Activated CD8-positive, alpha-beta memory T cell treated with anti-CD3 and anti-CD28 coated beads, Interleukin-2, amount 50 U/mL, for 1 hour (primary cell): ENCODE results near the gene POFUT2.

ENCODE experiments used
- DNase-seq: peaks from one replicate; pipeline ENCODE4 v3.0.0-alpha.2; 2020; ENCODE audit errors: extremely low read depth

The POFUT2 gene

DNA sequence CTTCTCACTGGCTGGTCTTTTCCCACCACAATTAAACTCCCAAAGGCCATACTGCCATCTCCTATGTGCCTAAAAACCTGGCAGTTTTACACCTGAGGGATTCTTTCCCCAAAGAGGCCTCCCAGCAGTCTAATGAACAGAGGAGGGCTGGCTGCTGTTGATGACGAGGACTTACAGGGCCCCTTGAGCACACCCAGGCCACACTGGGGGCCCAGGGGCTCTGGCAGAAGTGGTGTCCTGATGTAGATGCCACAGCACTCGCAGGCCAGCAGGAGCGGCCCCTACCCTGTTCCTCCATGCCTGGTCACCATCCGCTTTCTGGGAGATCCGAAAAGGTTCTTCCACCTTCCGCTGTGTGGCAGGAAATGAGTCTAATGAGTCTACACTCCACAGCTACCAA is 24.2 kb downstream of the POFUT2 start:
- no peak for DNase-seq

DNA sequence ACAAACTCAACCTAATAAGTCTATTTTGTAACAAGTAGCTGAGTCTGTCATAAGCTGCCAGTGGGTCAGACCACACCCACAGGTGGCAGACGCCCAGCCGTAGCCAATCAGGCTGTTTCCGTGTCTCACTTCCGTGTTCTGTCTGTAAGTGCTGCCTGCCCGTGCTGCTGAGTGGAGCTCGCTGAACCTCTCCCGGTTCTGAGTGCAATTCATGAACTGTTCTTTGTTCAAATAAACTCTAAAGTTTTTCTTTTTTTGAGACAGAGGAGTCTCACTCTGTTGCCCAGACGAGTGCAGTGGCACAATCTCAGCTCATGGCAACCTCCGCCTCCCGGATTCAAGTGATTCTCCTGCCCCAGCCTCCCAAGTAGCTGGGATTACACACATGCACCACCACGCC is 25.1 kb downstream of the POFUT2 start:
- DNase-seq, result no peak

DNA sequence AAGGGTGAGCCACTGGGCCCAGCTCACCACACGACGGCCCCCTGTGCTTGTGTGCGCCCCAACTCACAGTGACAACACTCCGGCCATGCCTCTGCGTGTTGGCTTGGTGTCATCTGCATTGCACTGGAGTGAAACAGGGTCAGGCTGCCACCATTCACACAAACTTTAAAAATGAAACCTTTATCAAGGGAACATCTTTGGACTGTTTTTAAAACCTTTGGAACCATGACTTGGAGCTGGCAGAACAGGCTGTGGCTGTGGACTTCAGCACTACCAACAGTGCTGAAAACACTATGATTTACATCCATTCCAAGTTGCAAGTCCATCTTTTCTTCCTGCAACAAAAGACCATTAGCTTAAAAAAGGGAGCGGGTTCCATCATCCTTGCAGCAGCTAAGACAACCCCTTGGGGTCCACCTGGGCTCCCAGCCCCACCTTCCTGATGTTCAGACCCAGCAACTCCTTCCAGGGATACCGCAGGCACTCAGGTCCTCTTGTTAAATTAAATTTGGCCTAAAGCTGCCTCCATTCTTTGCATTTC is 25.6 kb downstream of the POFUT2 start:
- no peak for DNase-seq

DNA sequence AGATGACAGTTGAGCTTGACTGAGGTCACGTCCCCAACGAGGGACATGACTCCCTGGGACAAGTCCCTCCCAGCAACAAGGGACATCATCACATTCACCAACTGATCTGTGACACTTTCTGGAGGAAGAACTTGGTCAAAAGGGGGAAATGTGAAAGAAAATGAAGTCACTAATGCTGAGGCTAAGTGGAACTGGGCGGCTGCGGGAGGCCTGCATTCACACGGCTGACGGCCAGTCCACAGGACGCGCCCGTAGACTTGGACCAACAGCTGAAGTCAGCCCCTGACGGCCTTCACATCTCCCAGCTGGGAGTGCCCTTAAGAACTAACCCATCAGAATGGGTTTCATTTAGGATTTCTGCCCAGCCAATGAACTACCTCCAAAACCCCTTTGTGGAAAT is 26.6 kb downstream of the POFUT2 start:
- no peak for DNase-seq

DNA sequence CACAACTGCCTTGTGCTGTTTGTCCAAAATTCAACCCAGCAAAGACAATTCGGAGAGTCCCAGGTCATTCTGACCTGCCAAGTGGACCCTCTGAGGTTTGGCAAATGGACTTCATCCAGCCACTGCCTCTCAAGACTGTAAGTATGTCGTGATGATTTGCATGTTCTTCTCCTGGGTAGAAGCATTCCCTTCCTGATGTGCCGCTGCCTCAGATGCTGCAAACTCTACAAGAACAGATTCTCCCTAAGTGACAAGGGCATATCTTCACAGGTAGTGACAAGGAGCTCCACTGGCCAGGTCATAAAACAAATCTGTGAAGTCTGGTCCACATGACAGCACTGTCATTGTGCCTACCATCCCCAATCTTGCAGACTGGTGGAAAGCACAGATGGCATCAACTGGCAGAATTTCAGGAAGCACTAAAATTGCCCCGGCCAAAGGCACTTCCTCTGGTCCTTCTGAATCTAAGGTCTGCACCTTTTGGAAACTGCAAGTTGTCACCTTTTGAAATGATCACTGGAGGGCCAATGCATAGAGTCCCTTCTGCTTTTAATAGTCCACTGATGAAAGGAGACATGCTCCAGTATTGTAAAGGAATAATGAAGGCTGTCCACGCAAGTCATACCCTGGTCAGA is 27.4 kb downstream of the POFUT2 start:
- no peak for DNase-seq

DNA sequence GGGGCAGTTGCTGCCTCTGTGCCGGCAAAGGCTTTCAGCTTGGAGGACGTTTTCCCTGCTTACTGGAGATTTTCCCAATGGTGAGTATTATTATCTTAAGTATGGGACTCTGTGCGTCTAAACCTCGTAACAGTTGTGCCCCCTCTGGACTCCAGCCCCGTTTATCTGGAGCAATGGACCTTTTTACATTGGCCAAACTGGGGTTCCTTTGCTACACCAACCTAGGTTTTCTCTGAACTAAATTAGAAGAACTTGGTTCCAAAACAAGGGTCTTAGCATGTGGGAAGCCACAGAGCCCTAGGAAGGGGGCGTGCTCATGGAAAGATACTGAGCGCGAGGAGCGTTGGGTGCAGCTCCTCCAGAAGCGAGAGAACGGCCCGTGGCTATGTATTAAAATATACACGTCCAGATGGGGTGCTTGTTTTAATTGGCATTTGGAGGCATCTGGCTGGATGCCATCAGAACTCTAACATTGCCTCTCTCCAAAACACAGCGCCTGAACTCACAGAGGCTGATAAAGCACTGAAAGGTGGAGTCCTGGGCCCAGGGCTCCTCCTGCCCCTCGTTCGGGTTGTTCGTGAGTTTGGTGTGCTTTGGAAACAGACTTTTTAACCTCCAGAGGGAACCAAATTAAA is 28.4 kb downstream of the POFUT2 start:
- DNase-seq, result no peak

DNA sequence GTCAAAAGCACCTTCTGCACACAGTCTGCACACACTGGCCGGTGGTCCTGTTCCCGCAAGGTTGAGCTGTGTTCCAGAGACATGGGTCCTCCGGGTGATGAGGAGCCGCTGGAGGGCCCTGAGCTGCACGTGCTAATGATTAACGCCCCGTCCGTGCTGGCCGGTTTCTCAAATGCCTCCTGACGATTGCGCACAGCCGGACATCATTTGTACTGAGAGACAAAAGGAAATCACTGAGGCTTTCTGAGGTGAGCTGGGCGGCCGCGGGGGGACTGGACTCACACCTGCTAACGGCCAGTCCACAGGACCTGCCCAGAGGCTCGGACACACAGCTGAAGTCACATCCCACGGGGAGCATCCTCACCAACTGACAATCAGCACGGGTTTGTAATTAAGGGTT is 29.2 kb downstream of the POFUT2 start:
- DNase-seq, result no peak

DNA sequence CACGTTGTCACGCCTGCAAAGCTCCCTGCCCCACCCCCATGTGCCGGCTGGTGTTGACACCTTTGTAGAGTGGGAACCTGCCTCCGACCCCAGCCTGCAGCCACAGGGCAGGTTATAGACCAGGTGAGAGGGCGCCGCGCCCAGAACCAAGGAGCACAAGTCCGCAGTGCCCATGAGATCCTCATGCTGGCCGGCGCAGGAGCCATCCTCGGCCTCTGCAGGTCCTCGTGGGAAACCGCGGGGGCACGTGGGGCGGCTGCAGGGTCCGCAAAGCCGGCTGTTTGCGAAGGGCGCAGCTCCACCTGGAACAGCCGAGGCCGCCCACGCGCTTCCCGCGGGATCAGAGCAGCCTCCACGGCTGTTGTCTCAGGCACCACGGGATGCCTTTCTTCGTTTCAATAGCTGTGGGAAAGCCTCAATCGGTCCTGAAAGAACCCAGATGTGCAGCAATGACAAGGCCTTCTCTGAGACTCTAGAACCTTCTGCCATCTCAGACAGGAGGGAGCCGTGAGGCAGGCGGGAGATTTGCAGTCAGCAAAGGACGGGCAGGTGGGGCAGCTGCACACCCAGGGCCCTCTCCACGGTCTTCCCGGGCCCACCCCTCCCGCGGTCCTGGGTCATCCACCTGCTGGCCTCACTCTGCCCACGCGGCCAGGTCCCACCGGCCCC is 29.9 kb downstream of the POFUT2 start:
- no peak for DNase-seq

DNA sequence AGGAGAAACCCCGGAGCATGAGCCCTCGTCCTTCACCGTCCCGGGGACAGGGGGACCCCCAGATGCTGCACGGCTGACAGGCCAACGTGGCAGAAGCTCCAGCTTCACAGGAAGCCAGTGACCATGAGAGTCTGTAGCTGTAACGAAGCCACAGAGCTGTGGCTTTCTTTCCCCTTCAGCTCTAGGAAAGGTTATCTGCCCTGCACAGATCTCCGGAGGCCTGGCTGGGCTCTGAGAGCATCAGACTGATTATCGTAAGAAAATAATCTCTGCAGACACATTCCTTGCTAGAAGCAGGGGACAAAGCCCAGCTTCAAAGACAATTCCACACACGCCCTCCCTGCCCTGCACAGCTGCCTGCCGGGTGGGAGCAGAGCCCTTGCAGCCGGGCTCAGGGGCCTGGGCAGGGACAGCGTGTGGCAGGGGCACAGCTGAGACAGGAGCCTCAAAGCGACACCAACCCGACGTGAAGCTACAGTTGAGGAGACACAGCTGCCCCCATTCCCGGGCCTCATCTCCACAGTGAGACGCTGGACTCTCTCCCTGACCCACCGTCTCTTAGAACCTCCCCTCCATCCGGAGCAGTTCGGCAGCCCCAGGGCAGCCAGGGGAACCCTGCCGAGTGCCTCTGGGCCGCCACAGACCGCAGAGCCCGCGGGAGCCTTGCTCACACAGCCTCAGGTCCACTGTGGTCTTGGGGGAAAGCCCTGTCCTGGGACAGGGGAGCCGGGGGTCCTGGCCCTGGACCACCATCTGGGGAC is 30.6 kb downstream of the POFUT2 start:
- no peak for DNase-seq

DNA sequence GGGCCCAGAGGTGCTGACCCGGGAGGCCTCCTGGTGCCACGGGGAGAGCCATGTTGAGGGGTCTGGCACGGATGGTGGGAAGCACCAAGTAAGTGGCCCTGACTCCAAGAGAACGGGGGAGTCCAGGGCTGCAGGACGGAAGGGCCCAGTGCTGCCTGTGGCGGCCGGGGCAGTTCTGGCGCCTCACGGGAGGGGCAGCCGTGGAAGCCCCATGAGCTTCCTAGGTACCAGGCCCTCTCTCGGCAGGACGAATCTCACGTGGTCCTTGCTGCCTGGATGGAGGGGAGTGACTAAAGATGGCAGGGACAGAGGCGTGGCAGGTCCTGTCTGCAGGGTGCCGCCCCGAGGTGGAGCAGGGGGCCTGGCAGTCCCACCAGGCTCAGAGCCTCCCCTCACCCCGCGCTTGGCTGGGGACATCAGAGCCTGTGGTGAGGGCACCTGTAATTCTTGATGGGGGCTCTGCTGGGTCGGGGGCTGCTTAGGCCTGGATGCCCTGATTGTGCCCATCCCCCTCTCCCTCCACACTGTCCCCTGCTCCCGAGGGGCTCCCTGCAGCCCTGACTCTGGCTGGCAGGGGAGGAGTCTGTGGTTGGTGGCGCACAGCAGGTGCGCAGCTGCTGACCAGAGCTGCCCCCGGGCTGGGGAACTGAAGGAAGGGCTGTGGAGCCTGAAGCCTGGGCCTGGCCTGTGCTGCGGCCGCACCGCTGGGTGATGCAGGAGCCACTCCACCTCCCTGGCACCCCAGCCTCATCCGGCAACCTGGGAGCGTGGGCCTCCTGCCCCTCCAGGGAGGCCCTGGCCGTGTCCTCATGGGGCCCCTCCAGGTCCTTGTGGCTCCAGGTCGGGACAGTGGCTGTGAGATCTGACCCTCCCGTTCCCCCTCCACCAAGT is 31.4 kb downstream of the POFUT2 start:
- no peak for DNase-seq

DNA sequence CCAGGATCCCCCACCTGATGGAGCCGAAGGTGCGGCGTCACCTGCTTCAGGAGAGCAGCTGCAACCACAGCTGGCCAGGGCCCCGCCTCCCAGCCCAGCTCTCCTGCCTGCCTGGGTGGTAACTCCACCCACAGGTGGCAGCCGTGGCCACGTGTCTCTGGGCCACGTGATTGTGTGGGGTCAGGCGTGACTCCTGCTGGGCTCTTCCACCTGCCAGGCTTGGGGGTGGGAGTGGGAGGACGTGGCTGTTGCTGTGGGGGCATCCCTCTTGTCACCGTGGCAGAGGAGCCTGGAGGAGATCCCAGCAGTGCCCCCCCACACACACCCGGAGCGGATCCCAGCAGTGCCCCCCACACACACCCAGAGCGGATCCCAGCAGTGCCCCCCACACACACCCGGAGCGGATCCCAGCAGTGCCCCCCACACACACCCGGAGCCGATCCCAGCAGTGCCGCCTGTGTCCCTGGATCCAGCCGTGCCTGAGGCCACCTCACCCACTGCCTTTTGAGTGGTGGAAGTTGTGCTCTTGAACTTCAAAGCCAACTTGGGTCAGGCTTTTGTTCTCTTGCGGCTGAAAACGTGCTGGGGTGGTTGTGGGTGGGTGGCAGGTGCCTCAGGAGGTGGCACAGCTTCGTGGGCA is 32.2 kb downstream of the POFUT2 start:
- DNase-seq, result no peak

DNA sequence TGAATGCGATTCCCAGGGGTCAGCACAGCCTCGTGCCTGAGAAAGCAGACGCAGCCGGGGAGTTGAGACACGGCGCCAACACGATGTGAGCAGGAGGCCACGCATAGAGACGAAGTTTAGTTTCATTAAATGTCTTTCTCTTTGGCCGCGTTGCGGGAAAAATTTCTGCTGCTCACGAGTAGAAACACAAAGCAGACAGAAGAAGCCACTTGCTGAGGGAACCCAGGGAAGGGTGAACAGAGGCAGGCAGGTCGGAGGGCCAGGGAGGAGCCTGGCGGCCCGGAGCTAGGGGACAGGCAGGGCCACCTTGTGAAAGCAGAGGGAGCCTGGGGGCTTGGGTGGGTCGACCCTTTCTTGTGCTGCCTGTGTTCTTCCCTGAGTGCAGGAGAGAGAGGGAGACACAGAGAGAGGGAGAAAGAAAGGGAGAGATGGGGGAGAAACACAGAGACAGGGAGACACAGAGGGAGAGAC is 33.2 kb downstream of the POFUT2 start:
- DNase-seq, result no peak

DNA sequence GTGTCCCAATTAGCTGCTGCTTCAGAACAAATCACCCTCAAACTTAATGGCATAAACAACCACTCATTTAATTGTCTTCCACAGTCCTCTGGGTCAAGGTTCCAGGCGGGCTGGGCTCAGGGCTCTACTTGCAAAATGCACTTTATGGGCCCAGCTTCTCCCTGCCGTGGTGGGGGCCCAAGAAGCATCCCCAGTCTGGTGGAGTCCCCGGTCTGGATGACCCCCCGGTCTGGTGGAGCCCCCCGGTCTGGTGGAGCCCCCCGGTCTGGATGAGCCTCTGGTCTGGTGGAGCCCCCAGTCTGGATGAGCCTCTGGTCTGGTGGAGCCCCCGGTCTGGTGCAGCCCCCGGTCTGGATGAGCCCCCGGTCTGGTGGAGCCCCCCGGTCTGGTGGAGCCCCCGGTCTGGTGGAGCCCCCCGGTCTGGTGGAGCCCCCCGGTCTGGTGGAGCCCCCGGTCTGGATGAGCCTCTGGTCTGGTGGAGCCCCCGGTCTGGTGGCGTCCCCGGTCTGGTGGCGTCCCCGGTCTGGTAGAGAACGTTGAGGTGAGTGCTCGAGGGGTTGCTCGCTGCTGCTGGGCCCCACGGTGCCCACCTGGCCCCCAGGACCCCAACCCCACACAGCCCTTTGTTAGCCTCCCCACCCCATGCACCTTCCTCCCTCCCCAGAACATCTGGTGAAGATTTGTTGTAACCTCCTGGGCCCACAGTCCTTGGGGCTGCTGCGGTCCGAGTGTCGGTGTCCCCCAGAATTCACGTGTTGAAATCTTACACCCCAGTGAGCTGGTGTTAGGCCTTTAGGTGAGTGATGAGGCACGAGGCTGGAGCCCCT is 33.8 kb downstream of the POFUT2 start:
- no peak for DNase-seq

DNA sequence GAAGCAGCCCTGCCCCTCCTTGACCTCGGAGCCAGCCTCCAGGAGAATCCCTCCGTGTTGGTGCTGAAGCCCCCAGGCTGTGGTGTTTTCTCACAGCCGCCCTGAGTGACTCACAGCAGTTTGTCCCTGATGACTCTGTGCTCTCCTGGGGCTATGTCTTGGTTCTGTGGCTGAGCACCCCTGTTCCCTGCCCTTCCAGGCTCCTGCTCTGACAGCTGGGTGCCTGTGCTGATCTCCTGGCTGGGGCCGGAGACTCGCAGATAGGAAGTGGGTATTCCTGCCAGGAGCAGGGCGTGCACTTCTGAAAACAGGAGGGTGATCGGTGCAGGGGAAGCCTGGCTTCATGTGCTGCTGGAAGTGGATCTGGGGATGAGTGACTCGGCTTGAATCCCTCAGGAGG is 34.5 kb downstream of the POFUT2 start:
- no peak for DNase-seq

DNA sequence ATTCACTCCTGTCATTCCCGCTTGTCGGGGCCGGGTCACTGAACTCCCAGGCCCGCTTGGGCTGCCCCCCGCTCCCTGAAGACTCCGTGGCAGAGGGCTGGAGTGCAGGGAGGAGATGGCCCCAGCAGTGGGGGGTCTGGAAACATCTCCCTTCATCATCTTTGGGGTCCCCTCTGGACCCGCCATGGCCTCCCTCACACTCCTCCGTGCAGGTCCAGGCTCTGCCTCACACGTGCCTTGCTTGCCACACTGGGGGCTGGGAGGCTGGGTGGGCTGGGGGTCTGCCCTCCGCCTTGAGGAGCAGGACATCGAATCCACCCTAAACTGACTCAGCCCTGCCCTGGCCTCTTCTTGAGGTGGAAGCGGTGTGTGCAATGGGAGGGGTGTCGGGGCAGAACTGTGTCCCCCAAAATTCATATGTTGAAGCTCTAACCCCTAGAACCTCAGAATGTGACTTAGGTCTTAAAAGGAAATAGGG is 35.2 kb downstream of the POFUT2 start:
- no peak for DNase-seq

DNA sequence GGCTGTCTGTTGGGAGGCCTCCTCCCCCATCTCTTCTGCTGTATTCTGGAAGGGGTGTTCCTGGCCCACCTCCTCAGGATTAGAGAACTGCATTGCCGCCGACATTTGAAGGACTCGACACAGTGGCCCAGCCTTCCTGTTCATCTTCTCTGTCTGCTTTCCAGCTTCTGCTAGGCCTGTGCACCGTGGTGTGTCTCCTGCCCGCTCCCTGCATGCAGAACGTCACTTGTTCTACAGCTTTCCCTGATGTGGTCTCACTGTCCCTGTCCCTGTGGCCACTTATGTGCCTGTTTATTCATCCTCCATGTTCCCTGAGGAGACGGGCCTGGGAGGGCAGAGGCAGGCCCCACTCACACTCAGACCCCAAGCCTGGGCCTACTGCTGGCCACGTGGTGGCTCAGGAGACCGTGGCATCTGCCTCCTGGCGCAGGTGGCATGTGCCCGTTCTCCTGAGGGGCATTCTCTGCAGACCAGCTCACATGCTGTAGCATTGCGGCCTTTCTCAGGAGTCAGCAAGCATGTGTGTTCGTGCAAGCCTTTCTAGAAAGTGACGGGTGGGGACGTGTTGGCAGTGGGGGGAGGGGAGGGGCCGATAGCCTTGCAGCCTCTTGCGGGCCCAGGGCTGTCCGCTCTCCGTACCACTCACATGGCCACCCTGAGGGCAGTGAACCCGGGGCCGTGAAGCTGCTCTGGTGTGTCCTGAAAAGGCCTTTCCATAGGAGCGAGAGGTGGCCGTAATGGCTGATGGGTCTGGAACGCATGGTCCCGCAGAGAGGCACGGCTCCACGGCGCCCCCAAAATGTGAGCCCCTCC is 35.9 kb downstream of the POFUT2 start:
- DNase-seq, result no peak

DNA sequence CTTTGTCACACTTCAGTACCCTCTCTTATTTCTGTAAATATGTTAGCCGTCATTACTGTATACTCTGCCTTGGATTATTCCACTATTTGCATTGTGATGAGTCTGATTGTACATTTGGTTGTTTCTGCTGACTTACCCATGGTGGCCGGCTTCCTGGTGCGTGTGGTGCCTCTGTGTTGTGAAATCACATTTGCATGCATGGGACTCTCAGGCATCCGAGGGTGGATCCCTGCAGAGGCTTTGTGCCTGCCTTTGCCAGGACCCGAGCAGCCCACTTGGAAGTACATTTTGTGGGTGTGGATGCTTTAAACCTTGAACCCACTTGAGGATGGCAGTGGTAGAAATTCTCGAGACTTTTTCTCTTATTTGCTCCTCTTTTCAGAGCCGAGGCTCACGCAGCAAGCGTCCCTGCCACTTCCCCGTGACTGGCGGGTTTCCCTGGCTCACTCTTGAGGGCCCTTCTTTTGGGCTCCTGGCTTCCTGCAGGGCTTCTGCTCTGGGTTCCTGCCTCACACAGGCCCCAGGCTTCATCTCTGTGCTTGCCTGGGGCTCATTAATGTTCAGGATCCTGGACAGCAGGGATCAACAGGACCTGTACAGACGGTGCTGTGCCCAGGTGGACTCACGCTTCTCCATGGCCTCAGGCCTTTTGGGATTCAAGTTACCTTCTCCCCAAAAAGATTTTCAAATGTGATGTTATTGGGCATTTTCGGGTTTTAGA is 36.6 kb downstream of the POFUT2 start:
- DNase-seq, result no peak

DNA sequence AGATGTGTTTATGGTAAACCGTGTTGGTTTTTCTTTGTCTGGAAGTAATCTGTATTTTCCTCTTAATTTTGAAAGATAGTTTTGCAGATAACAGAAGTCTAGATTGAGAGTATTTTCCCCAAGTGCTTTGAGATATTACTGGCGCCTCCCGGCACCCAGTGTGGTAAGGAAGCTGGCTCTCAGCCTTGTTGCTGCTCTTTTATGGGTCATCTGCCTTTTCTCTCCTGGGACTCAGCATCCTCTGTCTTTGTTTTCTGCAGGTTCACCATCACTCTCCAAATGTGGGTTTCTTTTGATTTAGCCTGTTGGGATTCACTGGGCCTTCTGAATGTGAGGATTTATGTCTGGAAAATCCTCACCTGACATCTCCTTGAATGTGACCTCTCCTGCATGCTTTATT is 37.4 kb downstream of the POFUT2 start:
- no peak for DNase-seq
